CD4-positive, alpha-beta T cell treated with Interleukin-15 for 4 hours (primary cell): ENCODE results near the gene DNAH9.

Source experiments
- DNase-seq: peaks from one replicate; pipeline ENCODE4 v3.0.0-alpha.2; 2020; ENCODE audit warnings: low spot score

Gene DNAH9

DNA sequence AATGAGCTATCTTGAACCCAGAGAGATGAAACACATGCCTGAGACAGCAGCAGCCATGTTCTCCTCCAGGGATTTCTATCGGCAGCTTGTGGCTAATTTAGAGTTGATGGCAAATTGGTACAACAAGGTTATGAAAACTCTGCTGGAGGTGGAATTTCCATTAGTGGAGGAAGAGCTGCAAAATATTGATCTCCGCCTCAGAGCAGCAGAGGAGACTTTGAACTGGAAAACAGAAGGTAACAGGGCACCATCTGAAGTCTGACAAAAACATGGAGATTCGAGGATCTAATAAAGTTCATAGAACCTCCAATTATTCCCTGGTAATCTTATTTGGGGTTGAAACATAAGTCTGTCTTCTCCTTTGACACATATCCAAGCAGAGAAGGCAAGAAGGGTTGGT, 52.8 kb downstream of the DNAH9 start:
- no peak for DNase-seq

DNA sequence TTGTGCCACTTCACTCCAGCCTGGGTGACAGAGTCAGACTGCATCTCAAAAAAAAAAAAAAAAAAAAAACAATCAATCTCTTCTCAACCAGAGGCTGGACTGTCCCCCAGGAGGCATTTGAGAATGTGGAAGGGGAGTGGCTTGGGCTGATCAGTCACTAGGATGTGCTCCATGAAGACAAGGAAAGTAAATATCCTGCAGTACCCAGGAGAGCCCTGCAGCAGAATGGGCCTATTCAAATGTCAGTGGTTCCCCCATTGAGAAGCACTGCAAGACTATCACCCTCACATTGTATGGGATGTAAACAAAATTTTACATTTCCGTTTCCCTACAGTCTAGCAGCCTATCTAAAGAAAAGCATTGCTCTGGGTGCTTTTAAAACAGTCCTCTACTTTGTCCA, 70.3 kb downstream of the DNAH9 start:
- DNase-seq, result no peak

GRCh38 chr17:11671126-11671525, 72.9 kb downstream of the DNAH9 start:
- DNase-seq, result no peak

GRCh38 chr17:11682646-11683045, 84.4 kb downstream of the DNAH9 start:
- DNase-seq, result no peak

- DNase-seq, result no peak
Observed at GRCh38 chr17:11690681-11691080, 92.4 kb downstream of the DNAH9 start.

DNA sequence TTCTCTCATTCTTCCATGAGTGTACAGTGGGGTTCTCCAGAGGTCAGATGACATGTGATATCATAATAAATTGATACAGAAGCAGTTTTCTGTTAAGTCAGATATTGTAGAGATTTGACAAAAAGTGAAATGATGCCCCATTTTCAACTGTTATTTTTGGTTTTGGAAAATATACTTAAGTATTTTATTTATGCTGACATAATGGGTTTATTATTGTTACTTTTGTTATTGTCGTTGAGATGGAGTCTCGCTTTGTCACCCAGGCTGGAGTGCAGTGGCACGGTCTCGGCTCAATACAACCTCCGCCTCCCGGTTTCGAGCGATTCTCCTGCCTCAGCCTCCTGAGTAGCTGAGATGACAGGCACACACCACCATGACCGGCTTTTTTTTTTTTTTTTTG, 94.4 kb downstream of the DNAH9 start:
- DNase-seq, result no peak

- DNase-seq, result no peak
Observed at GRCh38 chr17:11693284-11693683, 95.0 kb downstream of the DNAH9 start.

DNA sequence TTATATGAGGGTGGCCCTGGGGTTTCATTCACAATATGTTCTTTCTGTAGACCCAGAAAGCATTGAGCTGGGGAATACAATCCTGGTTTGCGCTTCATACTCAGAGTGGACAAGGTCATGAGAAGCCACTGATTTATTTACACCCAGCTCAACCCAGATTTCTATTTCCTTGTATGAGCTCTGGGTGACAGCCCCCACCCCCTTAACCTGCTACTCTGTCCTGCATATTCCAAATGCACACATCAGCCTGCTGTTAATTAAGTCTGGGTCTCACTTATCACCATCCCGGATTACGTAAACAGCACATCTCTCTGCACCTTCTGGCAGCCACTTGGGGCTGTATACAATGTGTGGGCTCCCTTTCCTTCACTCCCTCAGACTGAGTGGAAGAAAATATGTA, 102.4 kb downstream of the DNAH9 start:
- DNase-seq, result no peak

DNA sequence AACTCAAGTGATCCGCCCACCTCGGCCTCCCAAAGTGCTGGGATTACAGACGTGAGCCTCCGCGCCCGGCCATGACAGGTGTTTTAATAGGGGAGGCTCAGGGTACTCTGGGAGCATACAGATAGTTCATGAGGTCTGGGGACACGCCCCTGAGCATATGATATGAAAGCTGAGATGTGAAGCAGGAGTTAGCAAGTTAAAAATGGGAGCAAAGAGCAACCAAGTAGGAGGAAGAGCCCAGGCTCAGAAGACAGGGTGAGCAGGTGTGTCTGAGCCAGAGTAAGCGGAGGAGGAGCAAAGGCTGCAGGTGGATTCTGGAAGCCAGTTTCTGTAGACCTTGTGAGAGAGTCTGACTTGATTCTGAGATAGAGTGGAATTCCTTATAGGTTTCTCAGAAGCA, 103.6 kb downstream of the DNAH9 start:
- no peak for DNase-seq

DNA sequence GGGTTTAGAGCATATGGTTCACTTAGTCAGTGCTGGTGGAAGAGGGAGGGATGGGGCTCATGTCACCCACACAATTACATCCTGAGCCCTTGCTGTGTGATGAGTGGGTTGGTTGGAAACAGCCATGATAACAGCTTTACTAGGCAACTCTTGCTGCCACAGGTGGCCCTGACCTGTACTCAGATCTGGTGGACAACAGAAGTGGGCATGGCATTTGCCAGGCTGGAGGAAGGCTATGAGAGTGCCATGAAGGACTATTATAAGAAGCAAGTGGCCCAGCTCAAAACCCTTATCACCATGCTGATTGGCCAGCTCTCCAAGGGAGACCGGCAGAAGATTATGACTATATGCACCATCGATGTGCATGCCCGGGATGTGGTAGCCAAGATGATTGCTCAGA, 105.8 kb downstream of the DNAH9 start:
- no peak for DNase-seq

- DNase-seq, result no peak
Observed at GRCh38 chr17:11705111-11705510, 106.8 kb downstream of the DNAH9 start.

- DNase-seq, result no peak
Observed at GRCh38 chr17:11707586-11707985, 109.3 kb downstream of the DNAH9 start.

- no peak for DNase-seq
Observed at GRCh38 chr17:11712456-11712855, 114.2 kb downstream of the DNAH9 start.

- DNase-seq, result no peak
Observed at GRCh38 chr17:11719203-11719602, 120.9 kb downstream of the DNAH9 start.

DNA sequence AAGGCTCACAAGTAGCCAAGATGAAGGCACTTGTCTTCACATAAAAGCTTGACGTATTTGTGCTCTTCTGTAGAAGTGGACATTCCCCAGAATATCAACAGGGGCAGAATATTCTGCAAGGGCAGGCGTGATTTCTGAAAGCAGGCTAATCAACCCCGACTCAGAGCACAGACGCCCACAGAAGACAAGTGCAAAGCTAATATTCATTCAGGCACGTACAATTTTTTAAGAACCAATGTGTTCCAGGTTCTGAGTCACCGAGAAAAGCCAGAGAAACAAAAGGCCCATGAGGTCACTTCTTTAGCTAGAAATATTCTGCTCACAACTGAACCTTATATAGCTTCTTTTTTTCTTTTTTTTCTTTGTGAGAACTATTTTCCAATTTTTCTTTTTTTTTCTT, 121.6 kb downstream of the DNAH9 start:
- DNase-seq, result no peak

DNA sequence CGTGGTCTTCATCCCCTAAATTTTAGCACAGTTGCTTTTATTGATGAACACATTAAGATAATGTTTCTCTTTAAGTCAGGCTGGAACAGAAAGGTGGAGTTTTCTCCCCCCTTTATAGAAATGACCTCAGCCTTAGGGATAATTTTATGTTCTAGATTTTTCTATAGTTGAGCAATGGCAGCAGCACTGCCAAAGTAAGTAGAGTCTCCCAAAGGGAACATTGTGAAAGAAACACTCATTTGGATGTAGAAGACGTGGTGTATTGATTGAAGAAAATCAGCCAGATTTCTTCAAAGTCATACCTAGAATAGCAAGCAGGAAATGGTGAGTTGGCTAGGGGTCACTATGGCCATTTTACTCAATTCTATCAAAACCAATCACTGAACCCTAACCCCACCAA, 122.5 kb downstream of the DNAH9 start:
- DNase-seq, result no peak

DNA sequence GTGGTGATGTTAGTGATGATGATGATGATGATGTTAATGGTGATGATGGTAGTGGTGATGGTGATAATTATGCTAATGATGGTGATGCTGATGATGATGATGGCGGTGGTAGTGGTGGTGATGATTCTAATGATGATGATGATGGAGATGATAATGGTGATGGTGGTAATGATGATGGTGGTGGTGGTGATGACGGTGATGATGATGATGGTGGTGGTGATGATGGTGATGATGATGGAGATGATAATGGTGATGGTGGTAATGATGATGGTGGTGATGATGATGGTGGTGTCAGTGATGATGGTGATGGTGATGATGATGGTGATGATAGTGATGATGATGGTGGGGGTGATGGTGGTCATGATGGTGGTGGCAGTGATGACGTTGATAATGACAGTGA, 132.5 kb downstream of the DNAH9 start:
- no peak for DNase-seq

DNA sequence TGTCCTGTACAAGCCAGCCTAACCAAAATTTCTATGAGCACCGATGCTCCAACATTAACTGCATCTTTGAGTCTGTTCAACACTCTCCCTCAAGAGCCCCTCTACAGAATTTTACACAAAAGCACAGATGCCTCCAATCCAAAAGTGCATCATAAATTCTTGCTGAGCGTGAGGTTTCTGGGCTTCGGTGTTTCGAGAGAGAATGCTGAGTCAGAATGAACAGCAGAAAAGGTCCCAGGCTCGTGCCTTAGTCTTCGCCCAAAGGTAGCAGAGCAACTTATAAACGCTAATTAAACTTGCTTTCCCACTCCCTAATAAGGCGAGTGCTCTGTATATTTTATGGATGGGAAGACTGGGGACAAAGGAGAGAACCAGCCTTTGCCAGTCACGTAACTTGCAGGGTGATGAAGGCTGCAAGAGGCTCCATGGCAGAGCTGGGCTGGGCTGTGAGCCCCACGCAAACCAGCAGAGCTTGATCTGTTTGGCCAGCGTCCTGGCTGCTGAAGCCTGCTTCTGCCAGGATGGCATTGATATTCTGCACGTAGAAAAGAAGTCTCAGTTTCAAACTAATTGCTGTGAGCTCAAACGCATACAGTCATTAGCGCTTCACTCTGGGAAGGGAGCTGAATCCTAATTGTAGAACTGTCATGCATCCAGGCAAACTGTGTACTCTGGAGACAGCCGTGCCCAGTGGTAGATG, 138.5 kb downstream of the DNAH9 start:
- no peak for DNase-seq

DNA sequence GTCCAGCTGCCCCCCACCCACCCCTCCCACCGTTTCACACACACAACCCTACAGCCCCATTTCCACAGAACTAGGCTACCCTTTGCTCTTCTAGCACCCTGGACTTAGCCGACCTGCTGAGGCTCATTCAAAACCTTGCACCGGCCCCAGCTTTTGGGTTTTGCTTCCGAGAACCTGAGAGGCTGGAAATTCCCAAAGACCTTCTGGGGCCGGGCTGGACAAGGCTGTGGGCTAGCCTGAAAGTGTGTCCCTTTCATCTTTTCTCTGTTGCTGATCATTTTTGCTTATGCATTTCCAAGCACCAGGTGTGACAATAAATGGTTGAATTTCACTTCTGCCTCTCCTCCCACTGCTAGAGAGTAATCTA, 139.0 kb downstream of the DNAH9 start:
- DNase-seq, result no peak

DNA sequence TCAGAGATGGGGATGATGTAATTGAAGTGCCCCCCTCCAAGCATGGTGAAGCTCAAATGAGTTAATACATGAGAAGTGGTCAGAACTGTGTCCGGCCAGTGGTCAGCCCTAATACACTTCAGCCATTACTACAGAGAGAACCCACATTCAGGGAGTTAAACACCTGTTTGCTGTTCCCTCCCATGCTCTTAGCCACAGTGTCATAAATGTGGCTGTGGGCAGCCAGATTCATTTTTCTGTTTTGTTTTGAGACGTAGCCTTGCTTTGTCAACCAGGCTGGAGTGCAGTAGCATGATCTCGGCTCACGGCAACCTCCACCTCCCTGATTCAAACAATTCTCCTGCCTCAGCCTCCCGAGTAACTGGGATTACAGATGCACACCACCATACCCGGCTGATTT, 139.9 kb downstream of the DNAH9 start:
- no peak for DNase-seq

- no peak for DNase-seq
Observed at GRCh38 chr17:11739351-11739750, 141.1 kb downstream of the DNAH9 start.

- DNase-seq, result no peak
Observed at GRCh38 chr17:11739848-11740247, 141.6 kb downstream of the DNAH9 start.

DNA sequence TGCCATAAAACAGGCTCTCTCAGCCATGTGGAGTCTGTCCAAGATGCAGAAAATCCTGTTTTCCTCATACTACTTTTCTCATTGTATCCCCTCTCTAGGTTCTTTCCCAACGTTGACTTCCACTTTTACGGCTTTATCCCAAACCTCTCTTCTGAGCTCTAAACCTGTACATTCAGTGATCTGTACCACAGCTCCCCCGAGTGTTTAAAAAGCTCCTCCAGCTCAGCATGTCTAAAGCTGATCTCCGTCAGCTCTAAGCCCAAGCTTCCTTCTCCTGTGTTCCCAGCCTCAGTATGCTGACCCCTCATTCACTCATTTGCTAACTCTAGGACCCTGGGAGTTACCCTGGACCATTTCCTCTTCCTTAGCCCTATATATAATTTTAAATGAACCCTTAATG, 144.6 kb downstream of the DNAH9 start:
- DNase-seq, result no peak

DNA sequence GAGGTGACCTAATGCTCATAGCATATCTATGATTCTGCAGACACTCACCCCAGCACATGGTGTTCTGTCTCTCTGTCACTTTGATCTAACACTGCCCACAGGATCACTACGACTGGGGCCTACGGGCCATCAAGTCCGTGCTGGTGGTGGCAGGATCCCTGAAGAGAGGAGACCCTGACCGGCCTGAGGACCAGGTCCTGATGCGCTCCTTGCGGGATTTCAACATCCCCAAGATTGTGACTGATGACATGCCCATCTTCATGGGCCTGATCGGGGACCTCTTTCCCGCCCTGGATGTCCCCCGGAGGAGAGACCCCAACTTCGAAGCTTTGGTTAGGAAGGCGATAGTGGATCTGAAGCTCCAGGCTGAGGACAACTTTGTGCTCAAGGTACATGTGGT, 146.4 kb downstream of the DNAH9 start:
- DNase-seq, result no peak

DNA sequence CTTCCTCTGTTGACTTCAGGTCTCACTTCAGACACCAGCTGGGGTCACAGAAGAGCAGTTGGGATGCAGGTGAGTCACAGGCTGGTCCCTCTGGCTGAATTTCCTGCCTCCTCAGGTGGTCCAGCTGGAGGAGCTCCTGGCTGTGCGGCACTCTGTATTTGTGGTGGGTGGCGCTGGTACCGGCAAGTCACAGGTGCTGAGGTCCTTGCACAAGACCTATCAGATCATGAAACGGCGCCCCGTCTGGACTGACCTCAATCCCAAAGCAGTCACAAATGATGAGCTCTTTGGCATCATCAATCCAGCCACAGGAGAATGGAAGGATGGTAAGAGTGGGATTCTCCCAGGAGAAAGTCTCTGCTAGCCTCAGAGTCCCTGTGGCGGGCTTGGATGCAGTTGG, 149.2 kb downstream of the DNAH9 start:
- DNase-seq, result no peak
